ENCODE data around the gene DUSP16.

DNA sequence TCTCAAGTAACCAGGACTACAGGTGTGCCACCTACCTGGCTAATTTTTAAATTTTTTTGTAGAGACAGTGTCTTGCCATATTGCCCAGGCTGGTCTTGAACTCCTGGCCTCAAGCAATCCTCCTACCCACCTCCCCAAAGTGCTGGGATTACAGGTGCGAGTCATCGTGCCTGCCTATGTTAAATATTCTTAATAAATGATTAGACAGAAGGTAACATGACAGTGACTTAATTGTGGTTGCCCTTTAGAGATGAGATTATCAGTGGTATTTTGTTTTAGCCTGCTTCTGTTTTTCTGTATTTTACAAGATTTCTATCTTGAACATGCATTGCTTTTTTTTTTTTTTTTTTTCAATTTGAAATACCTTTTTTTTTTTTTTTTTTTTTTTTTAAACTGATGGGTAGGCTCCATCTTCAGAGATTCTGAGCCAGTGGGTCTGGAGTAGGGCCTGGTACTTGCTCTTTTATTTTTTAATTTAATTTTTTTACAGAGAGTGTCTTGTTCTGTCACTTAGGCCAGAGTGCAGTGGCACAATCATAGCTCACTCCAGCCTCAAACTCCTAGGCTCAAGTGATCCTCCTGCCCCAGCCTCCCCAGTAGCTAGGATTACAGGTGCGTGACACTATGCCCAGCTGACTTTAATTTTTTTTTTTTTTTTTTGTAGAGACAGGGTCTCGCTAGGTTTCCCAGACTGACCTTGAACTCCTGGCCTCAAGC, 117.3 kb downstream of the DUSP16 start:
- TF ChIP-seq POLR2A (IDR thresholded peaks at IDR 0.05; ENCODE audit: low read depth, low read length), result no peak
- no peak for TF ChIP-seq TAF1 (IDR thresholded peaks at IDR 0.05; ENCODE audit: low read depth, low read length)
